C4-2B (cell line): Measurements from ENCODE around the gene FUT8.

ENCODE experiments used
- CTCF ChIP-seq: fragments of 450-650 bp; conservative IDR thresholded peaks from 2 replicates; pipeline ENCODE4 v1.5.1; 2017; ENCODE audit warnings: mild to moderate bottlenecking
- ZFX ChIP-seq: fragments of 450-650 bp; IDR thresholded peaks from 2 replicates; pipeline ENCODE4 v1.6.1; 2017

DNA sequence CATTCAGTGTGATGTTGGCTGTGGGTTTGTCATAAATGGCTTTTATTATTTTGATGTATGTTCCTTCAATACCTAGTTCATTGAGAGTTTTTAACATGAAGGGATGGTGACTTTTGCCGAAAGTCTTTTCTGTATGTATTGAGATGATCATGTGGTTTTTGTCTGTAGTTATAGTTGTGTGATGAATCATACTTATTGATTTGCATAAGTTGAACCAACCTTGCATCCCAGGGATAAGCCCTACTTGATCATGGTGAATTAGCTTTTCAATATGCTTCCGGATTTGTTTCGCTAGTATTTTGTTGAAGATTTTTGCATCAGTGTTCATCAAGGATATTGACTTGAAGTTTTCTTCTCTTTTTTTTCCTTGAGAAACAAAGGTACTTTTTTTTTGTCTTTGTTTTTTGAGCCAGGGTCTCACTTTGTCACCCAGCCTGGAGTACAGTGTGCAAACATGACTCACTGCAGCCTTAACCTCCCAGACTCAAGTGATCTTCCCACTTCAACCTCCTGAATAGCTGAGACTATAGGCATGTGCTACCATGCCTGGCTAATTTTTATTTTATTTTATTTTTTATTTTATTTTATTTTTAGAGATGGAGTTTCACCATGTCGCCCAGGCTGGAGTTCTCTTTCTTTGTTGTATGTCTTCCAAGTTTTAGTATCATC, 121.3 kb downstream of the FUT8 start:
- TF ChIP-seq ZFX (no peak), CTCF (no peak)
